K562 (cell line): Measurements from ENCODE around the gene DTNBP1. TPM values are rescaled to one million over a fixed set of nuclear protein-coding genes. Genes with fewer than 3 reads are reported as not detected.

Experiments
- ARNT ChIP-seq, 2 experiments: fragments of 450-650 bp; IDR thresholded peaks; 2 replicates each; pipeline ENCODE4 v1.6.1; 2016; ENCODE audit warnings: mild to moderate bottlenecking in 1 of 2
- BRCA1 ChIP-seq, 2 experiments: fragments of 450-650 bp in 1 of 2; sonication (generic) in 1 of 2; formaldehyde crosslinking in 1 of 2; IDR thresholded peaks; 2 replicates each; pipeline versions ENCODE4 v1.5.0 to v1.6.1; 2017 to 2020; ENCODE audit warnings: mild to moderate bottlenecking in 1 of 2, missing genetic modification reagents in 1 of 2
- CCAR2 ChIP-seq: fragments of 200-400 bp; formaldehyde crosslinking; IDR thresholded peaks from 2 replicates; pipeline ENCODE4 v1.6.1; 2017; ENCODE audit warnings: mild to moderate bottlenecking, low read depth, low read length
- CHD1 ChIP-seq: fragments of 200-600 bp; sonication (generic); IDR thresholded peaks from one replicate; pipeline ENCODE4 v1.6.1; 2012; ENCODE audit warnings: mild to moderate bottlenecking, moderate library complexity, low read length, inconsistent platforms
- CXXC5 ChIP-seq: fragments of 250-450 bp; sonication (Bioruptor Pico); IDR thresholded peaks from 2 replicates; pipeline ENCODE4 v1.8.0; 2022; ENCODE audit warnings: inconsistent platforms, mild to moderate bottlenecking, moderate library complexity
- DDX20 ChIP-seq: fragments of 450-650 bp; IDR thresholded peaks from 2 replicates; pipeline ENCODE4 v1.6.1; 2016; ENCODE audit warnings: missing genetic modification characterization, low read depth, mild to moderate bottlenecking, missing compliant biosample characterization, moderate library complexity
- DPF2 ChIP-seq: fragments of 450-650 bp; IDR thresholded peaks from 2 replicates; pipeline ENCODE4 v1.6.1; 2016
- ETS2 ChIP-seq: IDR thresholded peaks from 2 replicates; pipeline ENCODE4 v1.6.1; 2016; ENCODE audit warnings: borderline replicate concordance, missing genetic modification characterization, mild to moderate bottlenecking, moderate library complexity, missing compliant biosample characterization; ENCODE audit not compliant: poor library complexity, severe bottlenecking
- GTF2A2 ChIP-seq: IDR thresholded peaks from 2 replicates; pipeline ENCODE4 v1.6.1; 2016; ENCODE audit warnings: mild to moderate bottlenecking, missing genetic modification characterization, missing compliant biosample characterization
- HDAC1 ChIP-seq, 2 experiments: fragments of 450-650 bp; IDR thresholded peaks; 2 replicates each; pipeline ENCODE4 v1.6.1; 2016 to 2017; ENCODE audit warnings: inconsistent platforms in 1 of 2, mild to moderate bottlenecking in 1 of 2, moderate library complexity in 1 of 2
- L3MBTL2 ChIP-seq: fragments of 450-650 bp; IDR thresholded peaks from 2 replicates; pipeline ENCODE4 v1.6.1; 2016; ENCODE audit warnings: mild to moderate bottlenecking, moderate library complexity
- NFIC ChIP-seq: fragments of 450-650 bp; IDR thresholded peaks from 2 replicates; pipeline ENCODE4 v1.6.1; 2017; ENCODE audit warnings: mild to moderate bottlenecking, inconsistent platforms
- POLR2A ChIP-seq: fragments of 450-650 bp; conservative IDR thresholded peaks from 2 replicates; pipeline ENCODE4 v1.6.1; 2016
- PURB ChIP-seq: sonication (generic); formaldehyde crosslinking; IDR thresholded peaks from 2 replicates; pipeline ENCODE4 v1.9.0; 2021; ENCODE audit warnings: low read depth, mild to moderate bottlenecking, missing genetic modification reagents
- RBBP5 ChIP-seq: fragments of 200-600 bp; sonication (generic); IDR thresholded peaks from 2 replicates; pipeline ENCODE4 v1.6.1; 2012; ENCODE audit warnings: borderline replicate concordance, mild to moderate bottlenecking, low read length, control low read depth, inconsistent platforms; ENCODE audit not compliant: insufficient read depth, poor library complexity, severe bottlenecking
- TARDBP ChIP-seq: fragments of 450-650 bp; IDR thresholded peaks from 2 replicates; pipeline ENCODE4 v1.6.1; 2016
- TFAM ChIP-seq: fragments of 250-450 bp; sonication (Bioruptor Pico); conservative IDR thresholded peaks from 2 replicates; pipeline ENCODE4 v1.5.0; 2021; ENCODE audit warnings: mild to moderate bottlenecking, moderate library complexity
- VEZF1 ChIP-seq: fragments of 200-800 bp; sonication (Bioruptor generic); IDR thresholded peaks from 2 replicates; pipeline ENCODE4 v1.6.1; 2017; ENCODE audit warnings: missing genetic modification characterization, missing compliant biosample characterization
- ZBTB1 ChIP-seq: sonication (generic); formaldehyde crosslinking; IDR thresholded peaks from 2 replicates; pipeline ENCODE4 v1.8.1; 2023; ENCODE audit warnings: missing genetic modification reagents, low read depth, mild to moderate bottlenecking, borderline replicate concordance
- polyA plus RNA-seq, 8 experiments: library from polyadenylated mRNA; depleted of rRNA in 4 of 8; stranded (reverse) in 5 of 8; unstranded in 3 of 8; fragments of >200 nt; fragmentation: Nextera tagmentation in 2 of 8; fragmentation: Illumina TruSeq in 1 of 8; extraction: Ambion mirVana in 2 of 8; extraction: Trizol in 1 of 8; gene quantifications; 2 replicates each; pipeline versions ENCODE4 v1.2.1 to v1.2.3, GENCODE V29; 2011 to 2014; ENCODE audit warnings: inconsistent platforms in 1 of 8, missing spikeins in 1 of 8
- total RNA-seq, 7 experiments: library from RNA; depleted of rRNA in 6 of 7; stranded (reverse); fragments of >200 nt in 6 of 7; fragmentation: Illumina TruSeq in 2 of 7; extraction: Trizol in 2 of 7; gene quantifications; 2 replicates each; pipeline versions ENCODE4 v1.2.1 to v1.2.3, GENCODE V29; 2011 to 2021; ENCODE audit warnings: low replicate concordance in 1 of 7
- TF ChIP-seq, protein P1 (sequence below): fragments of 450-650 bp; formaldehyde crosslinking; IDR thresholded peaks from 2 replicates; pipeline ENCODE4 v1.4.0; 2020; ENCODE audit warnings: mild to moderate bottlenecking, moderate library complexity
- TF ChIP-seq, protein P2 (sequence below): fragments of 250-450 bp; sonication (Bioruptor Pico); IDR thresholded peaks from 2 replicates; pipeline ENCODE4 v1.8.0; 2022; ENCODE audit warnings: inconsistent platforms, mild to moderate bottlenecking, moderate library complexity, borderline replicate concordance
- TF ChIP-seq, protein P3 (sequence below): sonication (generic); formaldehyde crosslinking; IDR thresholded peaks from 2 replicates; pipeline ENCODE4 v1.8.0; 2023; ENCODE audit warnings: mild to moderate bottlenecking, missing genetic modification reagents

The DTNBP1 gene
- total and polyA plus RNA-seq, 9 of the 15 experiments (the other 6 are each of a cell fraction or from before 2014, with no cell fraction given) = 16.7 to 54.5 (median 21.4) TPM

GRCh38 chr6:15662326-15663129 lies at the start of gene DTNBP1 (continued):
- TF ChIP-seq, protein P1, sequence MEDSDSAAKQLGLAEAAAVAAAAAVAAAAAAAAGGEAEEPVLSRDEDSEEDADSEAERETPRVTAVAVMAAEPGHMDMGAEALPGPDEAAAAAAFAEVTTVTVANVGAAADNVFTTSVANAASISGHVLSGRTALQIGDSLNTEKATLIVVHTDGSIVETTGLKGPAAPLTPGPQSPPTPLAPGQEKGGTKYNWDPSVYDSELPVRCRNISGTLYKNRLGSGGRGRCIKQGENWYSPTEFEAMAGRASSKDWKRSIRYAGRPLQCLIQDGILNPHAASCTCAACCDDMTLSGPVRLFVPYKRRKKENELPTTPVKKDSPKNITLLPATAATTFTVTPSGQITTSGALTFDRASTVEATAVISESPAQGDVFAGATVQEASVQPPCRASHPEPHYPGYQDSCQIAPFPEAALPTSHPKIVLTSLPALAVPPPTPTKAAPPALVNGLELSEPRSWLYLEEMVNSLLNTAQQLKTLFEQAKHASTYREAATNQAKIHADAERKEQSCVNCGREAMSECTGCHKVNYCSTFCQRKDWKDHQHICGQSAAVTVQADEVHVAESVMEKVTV (CRISPR knock-in tag) = no peak
- no peak for TF ChIP-seq ARNT (IDR thresholded peaks at IDR 0.05)
- peak; percentile 94 for TF ChIP-seq RBBP5
- peak; percentile 77 for TF ChIP-seq VEZF1 (CRISPR knock-in tag)
- peak in 1 of 2 experiments; percentile 78; a peak in 2 of 4 replicates for TF ChIP-seq HDAC1 (IDR thresholded peaks at IDR 0.05)
- TF ChIP-seq DDX20 (tag) = no peak
- TF ChIP-seq TFAM (CRISPR knock-in tag) = no peak
- peak; percentile 93 for TF ChIP-seq NFIC
- no peak for TF ChIP-seq PURB (CRISPR knock-in tag)
- peak; percentile 75 for TF ChIP-seq CHD1
- no peak for TF ChIP-seq BRCA1 (IDR thresholded peaks at IDR 0.05)
- no peak for TF ChIP-seq BRCA1 (CRISPR knock-in tag; IDR thresholded peaks at IDR 0.05)
- peak; percentile 75 for TF ChIP-seq POLR2A
- no peak for TF ChIP-seq ETS2 (tag)
- TF ChIP-seq GTF2A2 = no peak
- TF ChIP-seq CXXC5 (CRISPR knock-in tag) = peak; percentile 78
- TF ChIP-seq L3MBTL2 = no peak; the same call in 1 of the 2 replicates
- no peak for TF ChIP-seq CCAR2
- TF ChIP-seq, protein P2, sequence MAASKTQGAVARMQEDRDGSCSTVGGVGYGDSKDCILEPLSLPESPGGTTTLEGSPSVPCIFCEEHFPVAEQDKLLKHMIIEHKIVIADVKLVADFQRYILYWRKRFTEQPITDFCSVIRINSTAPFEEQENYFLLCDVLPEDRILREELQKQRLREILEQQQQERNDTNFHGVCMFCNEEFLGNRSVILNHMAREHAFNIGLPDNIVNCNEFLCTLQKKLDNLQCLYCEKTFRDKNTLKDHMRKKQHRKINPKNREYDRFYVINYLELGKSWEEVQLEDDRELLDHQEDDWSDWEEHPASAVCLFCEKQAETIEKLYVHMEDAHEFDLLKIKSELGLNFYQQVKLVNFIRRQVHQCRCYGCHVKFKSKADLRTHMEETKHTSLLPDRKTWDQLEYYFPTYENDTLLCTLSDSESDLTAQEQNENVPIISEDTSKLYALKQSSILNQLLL (CRISPR knock-in tag) = no peak
- TF ChIP-seq DPF2 = no peak
- TF ChIP-seq TARDBP = no peak; the same call in 1 of the 2 replicates
- peak; percentile 90 for TF ChIP-seq ZBTB1 (CRISPR knock-in tag)
- TF ChIP-seq, protein P3, sequence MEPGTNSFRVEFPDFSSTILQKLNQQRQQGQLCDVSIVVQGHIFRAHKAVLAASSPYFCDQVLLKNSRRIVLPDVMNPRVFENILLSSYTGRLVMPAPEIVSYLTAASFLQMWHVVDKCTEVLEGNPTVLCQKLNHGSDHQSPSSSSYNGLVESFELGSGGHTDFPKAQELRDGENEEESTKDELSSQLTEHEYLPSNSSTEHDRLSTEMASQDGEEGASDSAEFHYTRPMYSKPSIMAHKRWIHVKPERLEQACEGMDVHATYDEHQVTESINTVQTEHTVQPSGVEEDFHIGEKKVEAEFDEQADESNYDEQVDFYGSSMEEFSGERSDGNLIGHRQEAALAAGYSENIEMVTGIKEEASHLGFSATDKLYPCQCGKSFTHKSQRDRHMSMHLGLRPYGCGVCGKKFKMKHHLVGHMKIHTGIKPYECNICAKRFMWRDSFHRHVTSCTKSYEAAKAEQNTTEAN (CRISPR knock-in tag) = no peak
